ENCODE results near the gene TAF10. TPM values are rescaled to one million over a fixed set of nuclear protein-coding genes. Genes with fewer than 3 reads are reported as not detected.

The TAF10 gene
- polyA plus RNA-seq, 3 donors, result 66.4 to 92.9 (median 91.4) TPM

- no peak for DNase-seq (ENCODE audit: low read depth in 3 of 3, low spot score in 2 of 3)
These were observed 50.7 kb downstream of the TAF10 start for GRCh38 chr11:6561288-6561687.

Other genes with a start within 250 kb of the TAF10 start
- gene SMPD1, start 221.7 kb downstream of the TAF10 start, polyA plus RNA-seq (ENCODE audit: insufficient read length in 3 of 3), result 10 to 100 TPM; 31.0 to 32.3 (median 32.1) TPM
- gene APBB1, start 193.1 kb downstream of the TAF10 start, polyA plus RNA-seq (ENCODE audit: insufficient read length in 3 of 3), result 10 to 100 TPM; 51.9 to 56.5 (median 52.5) TPM
- gene HPX, start 171.2 kb downstream of the TAF10 start, polyA plus RNA-seq (ENCODE audit: insufficient read length in 3 of 3), result 1 to 10 TPM; 1.6 to 2.2 (median 2.2) TPM
- 10 to 100 TPM; 16.1 to 19.3 (median 17.0) TPM for gene TRIM3, start 138.3 kb downstream of the TAF10 start, polyA plus RNA-seq (ENCODE audit: insufficient read length in 3 of 3)
- gene ARFIP2, start 130.9 kb downstream of the TAF10 start, polyA plus RNA-seq (ENCODE audit: insufficient read length in 3 of 3), result 10 to 100 TPM; 64.8 to 67.5 (median 66.2) TPM
- 10 to 100 TPM; 38.3 to 42.4 (median 38.7) TPM for gene TIMM10B, start 130.7 kb downstream of the TAF10 start, polyA plus RNA-seq (ENCODE audit: insufficient read length in 3 of 3)
- 1 to 10 TPM; 5.8 to 6.3 (median 6.2) TPM for gene DNHD1, start 114.9 kb downstream of the TAF10 start, polyA plus RNA-seq (ENCODE audit: insufficient read length in 3 of 3)
- 10 to 100 TPM; 21.3 to 22.6 (median 21.6) TPM for gene RRP8, start 8.6 kb downstream of the TAF10 start, polyA plus RNA-seq (ENCODE audit: insufficient read length in 3 of 3)
- 100 to 1,000 TPM; 144 to 167 (median 159) TPM for gene ILK, start 8.4 kb downstream of the TAF10 start, polyA plus RNA-seq (ENCODE audit: insufficient read length in 3 of 3)
- 100 to 1,000 TPM; 111 to 131 (median 118) TPM for gene TPP1, start 7.2 kb upstream of the TAF10 start, polyA plus RNA-seq (ENCODE audit: insufficient read length in 3 of 3)
- 10 to 100 TPM; 27.8 to 31.1 (median 30.3) TPM for gene DCHS1, start 43.6 kb upstream of the TAF10 start, polyA plus RNA-seq (ENCODE audit: insufficient read length in 3 of 3)
- gene MRPL17, start 71.1 kb upstream of the TAF10 start, polyA plus RNA-seq (ENCODE audit: insufficient read length in 3 of 3), result 10 to 100 TPM; 68.3 to 81.6 (median 68.3) TPM
- gene OR2AG2, start 159.8 kb upstream of the TAF10 start, polyA plus RNA-seq (ENCODE audit: insufficient read length in 3 of 3), result under 1 TPM; 0.07 to 0.14 (median 0.10) TPM
- gene OR2AG1, start 170.8 kb upstream of the TAF10 start, polyA plus RNA-seq (ENCODE audit: insufficient read length in 3 of 3), result under 1 TPM in 1 of 3 donors, not detected in 2; 0.07 TPM
- gene OR6A2, start 187.5 kb upstream of the TAF10 start, polyA plus RNA-seq (ENCODE audit: insufficient read length in 3 of 3), result under 1 TPM in 1 of 3 donors, not detected in 2; 0.04 TPM
- gene OR10A5, start 233.5 kb upstream of the TAF10 start, polyA plus RNA-seq (ENCODE audit: insufficient read length in 3 of 3), result not detected

All from right renal cortex interstitium (tissue), 3 donors.